Measurements from ENCODE around the gene CDC14A.

The CDC14A gene

DNA sequence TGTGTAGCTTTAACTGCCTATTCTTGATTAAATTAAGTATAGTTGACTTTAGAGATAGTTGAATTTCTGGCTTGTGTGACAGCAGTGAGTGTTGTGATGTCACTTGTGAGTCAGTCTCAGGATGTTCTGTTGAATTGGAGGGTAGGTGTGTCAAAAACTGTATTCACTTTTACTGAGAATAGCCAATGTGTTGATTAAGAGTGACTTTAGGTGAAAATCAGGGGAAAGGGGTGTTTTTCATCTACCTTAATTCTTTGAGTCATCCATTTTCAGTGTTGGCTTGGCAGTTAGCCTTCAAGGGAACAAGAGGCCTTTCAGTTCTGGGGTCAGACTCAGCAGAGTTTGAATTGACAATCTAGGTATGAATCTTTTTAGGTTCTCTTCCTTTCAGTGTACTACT lies 75.9 kb downstream of the CDC14A start:
- Mint-ChIP-seq H3K27ac (no peak overlapping the region), H3K27me3 (no peaks in the 10 kb centered on the region), H3K4me1 (ENCODE audit: low read depth) (peaks cover 58% of the 10 kb centered on the region), H3K9me3 (ENCODE audit: low read depth) (no peaks in the 10 kb centered on the region), H3K4me3 (peak overlapping the region; percentile 1), H3K36me3 (peaks cover 33% of the 10 kb centered on the region)

DNA sequence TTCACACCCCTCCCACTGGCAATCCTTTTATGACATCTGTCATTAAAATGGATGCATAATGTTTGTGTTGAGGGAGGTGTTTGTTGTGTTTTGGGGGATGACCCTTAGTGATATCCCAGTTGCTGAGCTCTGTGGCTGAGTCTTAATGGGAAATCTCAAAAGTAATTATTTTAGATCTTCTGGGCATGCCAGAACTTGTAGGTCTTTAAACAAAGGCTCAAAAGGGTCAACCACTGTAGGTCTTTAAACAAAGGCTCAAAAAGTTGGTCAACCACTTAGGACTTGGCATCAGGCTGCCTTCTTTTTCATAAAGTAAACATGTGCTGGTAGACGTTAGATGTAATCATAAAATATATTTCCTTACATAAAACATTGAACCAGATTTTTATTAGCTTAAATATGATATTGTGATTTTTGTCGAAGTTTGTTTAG lies 78.0 kb downstream of the CDC14A start:
- Mint-ChIP-seq H3K27me3 (no peaks in the 10 kb centered on the region), H3K36me3 (peaks cover 31% of the 10 kb centered on the region), H3K4me3 (no peak overlapping the region), H3K4me1 (ENCODE audit: low read depth) (peaks cover 58% of the 10 kb centered on the region), H3K27ac (no peak overlapping the region), H3K9me3 (ENCODE audit: low read depth) (peaks cover 4% of the 10 kb centered on the region)

DNA sequence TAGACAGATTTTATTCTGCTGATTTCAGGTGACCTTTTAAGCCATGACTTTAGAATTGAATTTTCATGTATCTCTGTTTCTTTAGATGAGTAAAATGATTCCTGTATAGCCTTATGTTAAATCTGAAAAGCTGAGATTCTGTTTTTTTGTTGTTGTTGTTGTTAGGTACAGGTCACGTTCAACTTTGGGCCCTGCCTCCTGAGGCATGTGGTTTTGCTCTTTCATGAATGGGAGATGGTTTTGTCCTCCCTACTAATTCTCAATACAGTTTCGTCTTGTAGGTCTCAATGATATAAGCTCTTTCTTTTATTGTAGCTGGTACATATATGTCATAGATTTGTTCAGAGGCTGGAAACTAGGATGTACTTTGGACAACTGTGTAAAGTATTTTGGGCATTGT lies 79.6 kb downstream of the CDC14A start:
- peaks cover 33% of the 10 kb centered on the region for H3K36me3 Mint-ChIP-seq

DNA sequence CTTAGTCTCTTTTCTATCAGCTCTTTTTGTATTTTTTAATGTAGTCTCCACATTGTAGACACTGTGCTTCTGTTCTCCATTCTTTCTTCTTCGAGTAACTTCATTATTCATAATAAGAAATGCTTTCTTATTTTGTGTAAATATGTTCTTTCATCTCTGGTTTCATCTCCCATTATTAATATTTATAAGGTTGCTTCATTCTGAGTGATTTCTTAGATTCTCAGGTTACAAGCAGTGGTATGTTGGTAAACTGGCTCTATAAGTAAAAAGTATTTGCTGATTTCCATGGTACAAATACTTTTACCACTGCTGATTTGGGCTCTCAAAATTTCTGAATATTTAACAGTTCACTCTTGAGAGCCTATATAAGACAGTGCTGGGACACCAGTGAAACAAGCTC lies 81.3 kb downstream of the CDC14A start:
- Mint-ChIP-seq H3K27ac (peak overlapping the region; percentile 5), H3K9me3 (ENCODE audit: low read depth) (peaks cover 4% of the 10 kb centered on the region), H3K36me3 (peaks cover 35% of the 10 kb centered on the region), H3K27me3 (no peaks in the 10 kb centered on the region), H3K4me3 (no peak overlapping the region), H3K4me1 (ENCODE audit: low read depth) (peaks cover 60% of the 10 kb centered on the region)

More for the DNA sequence above, 79.6 kb downstream of the CDC14A start:
- peaks cover 62% of the 10 kb centered on the region for H3K4me1 Mint-ChIP-seq (ENCODE audit: low read depth)
- no peaks in the 10 kb centered on the region for H3K27me3 Mint-ChIP-seq
- H3K4me3 Mint-ChIP-seq = no peak overlapping the region
- peaks cover 4% of the 10 kb centered on the region for H3K9me3 Mint-ChIP-seq (ENCODE audit: low read depth)
- H3K27ac Mint-ChIP-seq = peak overlapping the region; percentile 66

DNA sequence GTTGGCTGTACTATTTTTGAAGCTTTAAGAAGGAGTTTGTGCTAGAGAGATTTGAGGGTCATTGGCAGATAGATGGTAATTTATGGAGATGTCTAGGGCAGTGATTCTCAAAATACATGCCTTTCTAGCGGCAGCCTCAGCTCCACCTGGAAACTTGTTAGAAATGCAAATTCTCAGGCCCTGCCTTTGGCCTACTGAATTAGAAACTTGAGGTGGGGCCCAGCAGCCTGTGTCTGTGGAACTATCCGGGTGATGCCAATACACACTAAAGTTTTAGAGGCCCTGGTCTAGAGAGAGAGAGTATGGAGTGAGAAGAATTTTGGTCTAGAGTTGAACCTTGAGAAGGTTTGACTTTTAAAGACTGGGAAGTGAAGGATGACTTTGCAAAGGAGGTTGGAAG lies 82.5 kb downstream of the CDC14A start:
- Mint-ChIP-seq H3K36me3 (peaks cover 38% of the 10 kb centered on the region), H3K27me3 (no peaks in the 10 kb centered on the region), H3K4me1 (ENCODE audit: low read depth) (peaks cover 68% of the 10 kb centered on the region), H3K9me3 (ENCODE audit: low read depth) (peaks cover 4% of the 10 kb centered on the region), H3K4me3 (no peak overlapping the region), H3K27ac (peak overlapping the region; percentile 79)

DNA sequence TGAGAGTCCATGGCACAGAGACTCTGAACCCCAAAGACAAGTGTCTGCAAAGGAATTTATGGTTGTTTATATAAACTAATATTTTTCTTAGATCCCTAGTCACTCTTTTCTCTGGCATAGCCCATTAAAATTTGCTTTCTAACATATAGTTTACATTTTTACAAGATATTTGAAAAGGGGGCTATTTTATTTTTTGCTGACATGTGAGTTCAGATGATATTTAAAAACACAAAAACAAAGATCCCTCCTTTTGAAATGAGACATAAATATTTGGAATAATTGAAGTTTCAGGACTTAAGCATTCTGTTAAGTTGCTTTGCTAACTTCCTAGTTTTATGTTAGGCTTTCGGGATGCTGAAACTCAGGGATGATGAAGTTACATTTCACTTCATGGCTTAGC lies 86.1 kb downstream of the CDC14A start:
- Mint-ChIP-seq H3K4me3 (no peak overlapping the region), H3K27me3 (no peaks in the 10 kb centered on the region), H3K9me3 (ENCODE audit: low read depth) (peaks cover 4% of the 10 kb centered on the region), H3K4me1 (ENCODE audit: low read depth) (peaks cover 76% of the 10 kb centered on the region), H3K27ac (peak overlapping the region; percentile 86), H3K36me3 (peaks cover 26% of the 10 kb centered on the region)

DNA sequence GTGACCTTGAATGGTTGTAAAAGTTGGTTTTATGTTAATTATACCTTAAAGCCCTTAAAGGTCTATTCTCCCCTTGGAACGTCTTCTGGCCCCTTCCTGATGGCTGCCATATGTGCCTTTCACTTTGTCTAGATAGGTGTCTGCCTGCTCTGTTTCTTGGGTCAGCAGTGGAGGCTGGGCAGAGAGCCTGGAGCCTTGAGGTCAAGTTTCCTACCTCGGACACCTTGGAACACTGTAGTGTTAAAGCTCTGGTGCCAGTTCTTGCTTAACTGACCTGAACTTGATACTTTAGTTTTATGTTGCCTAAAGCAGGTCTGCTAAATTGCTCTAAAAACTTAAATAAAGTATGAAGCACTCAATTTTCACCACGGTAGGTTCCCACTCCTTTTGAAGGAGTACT lies 86.5 kb downstream of the CDC14A start:
- no peaks in the 10 kb centered on the region for H3K27me3 Mint-ChIP-seq
- H3K9me3 Mint-ChIP-seq (ENCODE audit: low read depth) = peaks cover 4% of the 10 kb centered on the region
- peaks cover 77% of the 10 kb centered on the region for H3K4me1 Mint-ChIP-seq (ENCODE audit: low read depth)
- peaks cover 27% of the 10 kb centered on the region for H3K36me3 Mint-ChIP-seq
- no peak overlapping the region for H3K4me3 Mint-ChIP-seq
- H3K27ac Mint-ChIP-seq = peak overlapping the region; percentile 86

DNA sequence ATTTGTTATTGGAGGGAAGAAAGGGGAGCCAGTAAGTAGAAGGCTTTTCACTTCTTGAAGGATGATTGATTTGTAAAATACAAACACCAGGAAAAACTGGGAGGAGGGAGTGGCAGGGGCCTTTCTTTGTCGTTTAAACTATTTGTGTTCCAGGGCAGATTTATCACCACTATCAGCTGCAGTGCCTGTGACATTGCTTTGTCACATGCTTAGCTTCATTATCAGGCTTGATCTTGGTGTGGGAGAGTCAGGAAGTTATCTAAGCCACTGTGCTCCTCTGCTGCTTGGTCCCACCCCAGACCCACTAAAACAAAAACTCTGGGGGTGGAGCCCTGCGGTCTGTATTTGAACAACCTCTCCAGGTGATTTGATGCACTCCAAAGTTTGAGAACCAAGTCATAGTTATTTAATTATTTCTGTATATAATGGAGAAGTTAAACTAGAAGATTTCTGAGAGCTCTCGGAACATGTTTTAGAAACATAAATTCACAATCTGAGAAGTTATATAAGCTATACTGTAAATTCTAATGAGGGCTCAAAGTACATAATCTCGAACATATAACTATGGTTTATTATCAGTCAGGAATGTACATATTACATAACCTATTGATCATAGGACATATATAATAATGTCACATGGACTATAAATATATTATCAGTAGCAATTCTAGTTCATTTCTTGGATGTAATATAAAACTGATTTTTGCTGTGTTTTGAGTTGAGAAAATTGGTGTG lies 87.9 kb downstream of the CDC14A start:
- no peaks in the 10 kb centered on the region for H3K27me3 Mint-ChIP-seq
- peak overlapping the region; percentile 38 for H3K4me3 Mint-ChIP-seq
- H3K27ac Mint-ChIP-seq = peak overlapping the region; percentile 86
- H3K36me3 Mint-ChIP-seq = peaks cover 20% of the 10 kb centered on the region
- peaks cover 78% of the 10 kb centered on the region for H3K4me1 Mint-ChIP-seq (ENCODE audit: low read depth)
- peaks cover under 1% of the 10 kb centered on the region for H3K9me3 Mint-ChIP-seq (ENCODE audit: low read depth)

DNA sequence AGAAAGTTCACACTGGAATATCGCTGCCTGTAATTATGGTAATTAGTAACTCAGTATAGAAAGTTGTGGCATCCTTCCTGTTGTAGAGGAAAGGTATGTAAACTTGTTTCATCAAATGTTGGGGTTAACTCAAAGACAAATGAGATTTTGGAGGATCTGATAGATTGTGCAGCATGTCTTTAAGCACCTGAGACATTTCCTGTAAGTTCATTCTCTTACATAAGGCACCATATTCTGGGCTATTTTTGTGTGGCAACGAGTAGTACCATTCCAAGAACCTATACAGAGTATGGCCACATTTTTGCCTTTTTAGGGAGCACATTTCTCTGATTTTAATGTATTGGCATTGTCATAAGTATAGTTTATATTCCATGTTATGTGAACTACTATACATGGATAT lies 88.8 kb downstream of the CDC14A start:
- peaks cover 17% of the 10 kb centered on the region for H3K36me3 Mint-ChIP-seq
- H3K27ac Mint-ChIP-seq = peak overlapping the region; percentile 80
- H3K9me3 Mint-ChIP-seq (ENCODE audit: low read depth) = no peaks in the 10 kb centered on the region
- H3K4me3 Mint-ChIP-seq = no peak overlapping the region
- peaks cover 83% of the 10 kb centered on the region for H3K4me1 Mint-ChIP-seq (ENCODE audit: low read depth)
- H3K27me3 Mint-ChIP-seq = no peaks in the 10 kb centered on the region

DNA sequence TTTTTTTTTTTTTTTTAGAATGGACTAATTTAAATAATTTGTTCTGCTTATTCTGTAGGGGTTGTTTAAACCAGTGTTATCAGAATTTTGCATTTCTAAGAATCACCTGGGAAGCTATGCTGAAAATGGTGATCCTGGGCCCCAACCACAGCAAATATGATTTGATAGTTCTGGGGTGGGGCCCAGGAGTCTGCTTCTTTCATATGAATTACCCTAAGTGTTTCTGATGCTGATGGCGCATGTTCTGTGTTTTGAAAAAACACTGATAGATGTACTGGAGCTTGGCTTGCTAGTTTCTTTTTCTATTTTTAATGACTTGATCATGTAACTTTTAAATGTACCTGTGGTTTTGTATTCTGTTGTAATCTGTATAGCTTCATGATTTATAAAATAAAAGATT lies 89.3 kb downstream of the CDC14A start:
- Mint-ChIP-seq H3K27ac (peak overlapping the region; percentile 80), H3K36me3 (peaks cover 17% of the 10 kb centered on the region), H3K9me3 (ENCODE audit: low read depth) (no peaks in the 10 kb centered on the region), H3K4me3 (peak overlapping the region; percentile 30), H3K27me3 (no peaks in the 10 kb centered on the region), H3K4me1 (ENCODE audit: low read depth) (peaks cover 84% of the 10 kb centered on the region)

DNA sequence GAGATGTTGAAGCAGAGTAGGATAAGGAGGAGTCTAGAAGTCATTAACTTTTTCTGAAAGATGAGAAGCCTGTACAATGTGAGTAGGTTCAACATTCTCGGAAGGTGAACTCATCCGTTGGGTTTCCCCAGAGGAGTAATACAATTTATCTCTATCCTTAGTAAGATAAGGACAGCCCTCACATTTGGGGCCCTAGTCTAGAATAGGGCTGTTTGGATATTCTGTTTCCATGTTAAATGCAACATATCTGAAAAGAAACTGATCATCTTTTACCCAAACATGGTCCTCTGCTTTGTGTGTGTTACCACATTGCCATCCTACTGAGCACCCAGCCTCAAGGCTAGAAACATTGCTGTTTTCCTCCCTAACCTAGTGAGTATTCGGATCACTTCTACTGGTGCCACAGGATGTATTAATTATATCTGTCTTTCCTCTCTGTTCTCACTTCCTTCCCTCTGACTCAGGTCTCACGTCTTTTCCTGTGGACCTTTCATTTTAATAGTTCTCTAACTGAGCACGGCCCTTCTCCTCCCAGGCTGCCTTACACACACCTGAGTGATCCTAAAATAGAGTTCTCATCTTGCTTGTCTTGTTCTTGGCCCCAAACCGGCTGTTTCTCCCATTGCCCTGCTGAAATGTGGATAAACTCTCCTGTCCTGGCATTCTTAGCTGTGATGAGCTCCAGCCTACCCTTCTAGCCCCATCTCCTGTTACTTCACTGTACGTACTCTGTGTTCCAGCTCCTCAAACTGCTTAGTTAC lies 91.7 kb downstream of the CDC14A start:
- Mint-ChIP-seq H3K36me3 (peaks cover 24% of the 10 kb centered on the region), H3K4me3 (peak overlapping the region; percentile 83), H3K9me3 (ENCODE audit: low read depth) (no peaks in the 10 kb centered on the region), H3K4me1 (ENCODE audit: low read depth) (peaks cover 85% of the 10 kb centered on the region), H3K27ac (peak overlapping the region; percentile 99), H3K27me3 (no peaks in the 10 kb centered on the region)

DNA sequence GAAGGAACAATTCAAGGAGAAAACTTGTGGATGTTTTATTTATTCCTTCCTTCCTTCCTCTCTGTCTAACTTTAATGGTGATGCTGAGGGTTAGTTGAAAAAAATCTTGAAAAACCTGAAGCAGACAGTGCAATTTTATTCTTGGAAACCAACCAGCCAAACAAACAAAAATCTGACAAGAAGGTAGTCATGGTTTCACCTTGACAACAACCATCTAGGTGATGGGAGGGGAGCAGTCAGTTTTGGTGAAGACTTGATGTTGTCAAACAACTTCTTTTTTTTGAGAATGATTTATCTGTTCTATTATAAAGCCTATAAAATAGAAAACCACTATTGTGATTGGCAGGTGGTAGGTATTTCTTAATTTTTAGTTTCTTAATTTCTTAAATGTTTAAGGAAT lies 93.3 kb downstream of the CDC14A start:
- Mint-ChIP-seq H3K9me3 (ENCODE audit: low read depth) (peaks cover 3% of the 10 kb centered on the region), H3K36me3 (peaks cover 32% of the 10 kb centered on the region), H3K4me1 (ENCODE audit: low read depth) (peaks cover 85% of the 10 kb centered on the region), H3K4me3 (peak overlapping the region; percentile 52), H3K27me3 (no peaks in the 10 kb centered on the region), H3K27ac (peak overlapping the region; percentile 99)

DNA sequence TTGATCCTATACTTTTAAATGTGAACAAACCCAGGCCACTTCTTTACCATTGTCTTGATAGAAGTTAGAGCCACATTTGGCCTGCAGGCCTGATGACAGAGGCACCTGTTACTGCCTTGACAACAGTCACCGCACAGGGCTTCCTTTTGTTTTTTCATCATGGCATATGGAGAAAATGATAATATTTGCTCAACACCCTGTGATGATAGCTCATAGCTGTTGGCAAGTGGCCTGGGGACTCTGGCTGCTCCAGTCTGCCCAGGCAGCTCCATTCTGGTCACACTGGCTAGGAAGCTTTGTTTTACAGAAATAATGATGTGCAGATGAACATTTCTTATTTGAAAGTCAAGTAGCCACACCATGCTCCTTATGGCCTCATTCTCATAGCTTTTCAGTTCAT lies 96.1 kb downstream of the CDC14A start:
- peaks cover 89% of the 10 kb centered on the region for H3K4me1 Mint-ChIP-seq (ENCODE audit: low read depth)
- H3K9me3 Mint-ChIP-seq (ENCODE audit: low read depth) = peaks cover 3% of the 10 kb centered on the region
- no peak overlapping the region for H3K4me3 Mint-ChIP-seq
- H3K27me3 Mint-ChIP-seq = no peaks in the 10 kb centered on the region
- peak overlapping the region; percentile 46 for H3K27ac Mint-ChIP-seq
- H3K36me3 Mint-ChIP-seq = peaks cover 39% of the 10 kb centered on the region

DNA sequence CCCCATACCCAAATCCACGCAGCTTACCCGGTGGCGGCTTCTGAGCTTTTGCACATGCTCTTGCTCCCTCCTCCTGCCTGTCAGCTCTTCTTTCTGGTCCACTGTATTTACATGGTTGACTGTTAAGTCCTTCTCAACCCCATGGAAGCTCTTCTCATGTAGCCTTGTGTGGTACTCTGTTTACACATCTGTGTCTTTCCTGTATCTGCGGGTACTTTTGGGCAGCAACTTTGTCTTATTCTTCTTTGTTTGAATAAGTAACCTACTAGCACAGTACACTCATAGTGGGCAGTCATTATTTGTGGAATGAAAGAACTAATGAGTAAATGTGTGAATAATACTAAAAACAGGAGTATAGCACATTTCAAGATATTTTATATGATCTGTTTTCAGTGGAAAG lies 97.2 kb downstream of the CDC14A start:
- Mint-ChIP-seq H3K36me3 (peaks cover 35% of the 10 kb centered on the region), H3K27me3 (no peaks in the 10 kb centered on the region), H3K4me3 (no peak overlapping the region), H3K9me3 (ENCODE audit: low read depth) (peaks cover 3% of the 10 kb centered on the region), H3K4me1 (ENCODE audit: low read depth) (peaks cover 87% of the 10 kb centered on the region), H3K27ac (peak overlapping the region; percentile 87)

DNA sequence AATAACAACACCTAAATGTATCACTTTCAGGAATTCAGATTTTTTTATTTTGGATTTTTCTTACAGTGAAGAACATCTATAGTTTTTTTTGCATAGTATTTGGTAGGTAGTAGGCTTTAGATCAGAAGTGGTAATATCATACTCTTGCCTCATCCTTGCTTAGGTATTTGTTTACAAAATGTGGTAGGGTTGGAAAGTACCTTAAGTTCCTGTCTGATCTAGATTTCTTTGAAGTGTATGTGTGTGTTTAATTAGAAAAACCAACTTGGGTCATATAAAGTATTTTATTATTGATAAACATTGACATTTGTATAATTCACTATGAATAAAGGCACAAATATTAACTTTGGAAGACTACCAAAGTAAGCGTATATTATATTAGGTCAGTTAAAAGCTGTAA lies 100.3 kb downstream of the CDC14A start:
- H3K4me1 Mint-ChIP-seq (ENCODE audit: low read depth) = peaks cover 77% of the 10 kb centered on the region
- H3K4me3 Mint-ChIP-seq = peak overlapping the region; percentile 4
- peak overlapping the region; percentile 89 for H3K27ac Mint-ChIP-seq
- no peaks in the 10 kb centered on the region for H3K27me3 Mint-ChIP-seq
- peaks cover 3% of the 10 kb centered on the region for H3K9me3 Mint-ChIP-seq (ENCODE audit: low read depth)
- peaks cover 32% of the 10 kb centered on the region for H3K36me3 Mint-ChIP-seq
